NOMO-1 treated with dmso at 0.1 percent for 144 hours (cell line): ENCODE measurements around the gene SLC2A9.

Experiments used
- DNase-seq: peaks from one replicate; lab custom pipeline; 2025; ENCODE audit not compliant: unreplicated experiment; lab: John Stamatoyannopoulos, UW

Gene SLC2A9

DNA sequence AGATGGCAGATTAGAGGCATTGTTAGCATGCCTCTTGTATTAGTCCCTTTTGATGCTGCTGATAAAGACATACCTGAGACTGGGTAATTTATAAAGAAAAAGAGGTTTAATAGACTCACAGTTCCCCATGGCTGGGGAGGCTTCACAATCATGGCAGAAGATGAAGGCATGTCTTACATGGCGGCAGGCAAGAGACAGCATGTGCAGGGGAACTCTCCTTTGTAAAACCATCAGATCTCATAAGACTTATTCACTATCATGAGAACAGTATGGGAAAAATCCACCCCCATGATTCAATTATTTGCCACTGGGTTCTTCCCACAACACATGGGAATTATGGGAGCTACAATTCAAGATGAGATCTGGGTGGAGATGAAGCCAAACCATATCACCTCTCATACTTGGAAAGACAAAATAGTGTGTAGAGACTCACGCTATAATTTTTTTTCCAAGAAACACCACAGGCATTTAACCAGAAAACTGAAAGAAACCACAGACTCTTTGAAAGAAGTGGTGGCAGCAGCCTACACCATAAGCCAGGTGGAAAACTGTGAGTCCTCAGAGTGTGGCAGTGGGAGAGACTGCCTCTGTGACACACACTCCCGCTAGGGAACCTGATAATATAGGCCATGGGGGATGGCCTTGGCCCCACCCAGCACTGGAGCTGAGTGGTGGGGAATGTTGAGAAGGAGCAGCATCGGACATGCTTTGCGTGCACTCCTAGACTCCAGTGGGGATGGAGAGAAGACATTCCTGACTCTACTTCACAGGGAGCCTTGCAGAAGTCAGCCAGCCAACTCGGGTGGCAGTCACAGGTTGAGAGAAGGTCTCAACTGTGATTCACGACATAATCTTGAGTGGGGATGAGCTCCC lies 51.5 kb downstream of the SLC2A9 start:
- no peak for DNase-seq

GRCh38 chr4:9968472-9968871 lies 52.8 kb downstream of the SLC2A9 start:
- DNase-seq: no peak

DNA sequence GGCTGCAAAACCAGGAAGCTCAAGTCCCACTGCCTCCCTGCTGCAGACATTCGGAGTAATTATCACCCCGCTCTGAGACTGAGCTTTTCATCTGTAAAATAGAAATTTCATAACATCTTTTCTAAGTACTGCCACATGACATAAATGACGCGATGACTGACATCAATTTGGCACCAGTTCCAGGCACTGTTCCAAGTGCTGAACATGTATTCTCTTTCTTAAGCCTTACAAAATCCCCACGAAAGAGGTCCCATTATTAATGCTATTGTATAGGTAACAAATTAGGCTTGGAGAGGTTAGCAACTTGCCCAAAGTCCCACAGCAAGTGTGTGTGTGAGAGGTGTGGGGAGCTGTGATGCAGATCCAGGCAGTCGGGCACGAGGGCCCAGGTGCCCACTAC lies 56.4 kb downstream of the SLC2A9 start:
- DNase-seq: no peak

DNA sequence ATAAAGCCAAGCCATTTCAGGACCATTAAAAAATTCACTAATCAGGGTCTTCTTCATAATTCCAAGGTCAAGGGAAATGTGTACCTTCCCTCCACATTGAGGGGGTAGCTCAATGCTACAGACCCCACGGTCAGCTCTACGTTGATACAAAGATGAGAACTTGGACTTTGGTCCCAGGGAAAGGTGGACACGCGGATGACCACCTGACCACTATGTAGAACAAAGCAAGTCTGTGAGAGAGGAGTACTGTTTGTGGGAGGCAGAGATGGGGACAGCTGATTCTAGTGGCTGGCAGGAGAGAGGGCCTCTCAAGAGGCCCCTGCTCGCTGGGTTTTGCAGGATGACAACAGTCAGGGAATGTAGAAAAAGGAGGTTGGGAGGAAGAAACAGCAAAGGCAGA lies 58.0 kb downstream of the SLC2A9 start:
- DNase-seq: no peak

GRCh38 chr4:9962611-9963314 lies 58.5 kb downstream of the SLC2A9 start:
- DNase-seq: no peak

DNA sequence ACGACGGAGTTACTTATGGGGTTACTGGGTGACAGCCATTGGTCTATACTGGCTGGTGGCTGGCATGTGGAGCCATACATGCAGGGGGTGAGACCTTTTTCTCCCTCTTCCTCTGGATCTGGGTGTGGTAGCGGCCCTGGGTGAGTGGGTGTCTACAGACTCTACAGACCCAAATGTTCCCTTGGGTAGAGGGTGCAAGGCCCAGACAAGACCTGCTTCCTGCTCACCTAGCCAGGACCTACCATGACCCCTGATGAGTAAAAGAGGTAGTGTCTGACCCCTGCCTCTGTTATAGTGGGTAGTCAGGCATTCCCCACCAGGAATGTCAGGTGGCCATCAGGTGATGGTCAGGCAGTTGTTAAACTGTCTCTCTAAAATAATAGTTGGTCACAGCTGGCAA lies 66.8 kb downstream of the SLC2A9 start:
- no peak for DNase-seq

GRCh38 chr4:9953089-9953488 lies 68.2 kb downstream of the SLC2A9 start:
- no peak for DNase-seq

DNA sequence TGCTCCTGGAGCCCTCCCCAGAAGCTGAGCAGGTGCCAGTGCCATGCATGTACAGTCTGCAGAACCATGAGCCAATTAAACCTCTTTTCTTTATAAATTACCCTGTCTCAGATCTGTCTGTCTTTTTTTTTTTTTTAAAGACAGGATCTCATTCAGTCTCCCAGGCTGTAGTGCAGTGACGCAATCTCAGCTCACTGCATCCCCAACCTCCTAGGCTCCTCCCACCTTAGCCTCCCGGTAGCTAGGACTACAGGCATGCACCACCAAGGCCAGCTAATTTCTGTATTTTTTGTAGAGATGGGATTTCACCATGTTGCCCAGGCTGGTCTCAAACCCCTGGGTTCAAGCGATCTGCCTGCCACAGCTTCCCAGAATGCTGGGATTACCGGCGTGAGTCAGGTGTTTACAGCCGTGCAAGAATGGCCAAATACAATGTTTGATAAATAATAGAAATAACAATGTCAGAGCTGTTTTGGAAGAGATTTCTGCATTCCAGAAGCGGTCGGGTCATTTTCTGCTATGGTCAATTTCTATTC lies 68.8 kb downstream of the SLC2A9 start:
- DNase-seq: no peak

DNA sequence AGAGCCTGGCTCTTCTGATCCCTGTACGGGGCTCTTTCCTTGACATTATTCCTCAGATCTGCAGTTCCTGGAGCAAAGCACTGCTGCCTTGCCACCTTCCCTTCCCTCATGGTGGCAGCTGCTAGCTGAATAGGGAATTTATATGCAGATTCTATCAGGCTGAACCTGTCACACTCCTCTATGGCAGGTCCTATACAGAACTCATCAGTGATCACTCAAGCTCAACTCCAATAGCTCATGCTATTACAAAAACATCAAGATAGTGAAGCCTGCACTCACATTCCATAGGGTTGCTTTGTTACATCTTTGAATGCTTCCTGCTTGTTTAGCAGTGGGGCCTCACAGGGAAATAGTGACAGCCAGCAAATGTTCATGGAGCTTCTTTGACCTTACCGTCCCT lies 71.7 kb downstream of the SLC2A9 start:
- no peak for DNase-seq

- DNase-seq: no peak
These were observed 73.9 kb downstream of the SLC2A9 start for GRCh38 chr4:9947168-9948062.

DNA sequence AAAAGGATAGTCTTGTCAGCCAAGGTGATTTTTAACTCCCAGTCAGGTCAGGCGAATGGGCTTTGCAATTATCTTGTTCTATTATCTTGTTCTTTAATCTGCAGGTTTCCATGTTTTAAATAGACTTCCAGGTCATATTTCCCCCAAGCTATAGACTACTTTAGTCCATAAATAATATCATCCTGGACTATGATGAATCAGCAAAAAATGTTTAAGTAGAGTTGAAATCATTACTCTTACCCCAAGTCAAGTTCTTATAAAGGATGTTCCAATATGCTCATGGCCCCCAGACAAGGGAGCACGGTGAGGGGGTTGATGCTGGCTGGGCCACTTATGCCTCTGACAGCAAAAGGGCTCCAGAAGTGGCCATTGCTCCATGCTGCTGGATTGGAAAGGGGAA lies 75.1 kb downstream of the SLC2A9 start:
- DNase-seq: no peak

DNA sequence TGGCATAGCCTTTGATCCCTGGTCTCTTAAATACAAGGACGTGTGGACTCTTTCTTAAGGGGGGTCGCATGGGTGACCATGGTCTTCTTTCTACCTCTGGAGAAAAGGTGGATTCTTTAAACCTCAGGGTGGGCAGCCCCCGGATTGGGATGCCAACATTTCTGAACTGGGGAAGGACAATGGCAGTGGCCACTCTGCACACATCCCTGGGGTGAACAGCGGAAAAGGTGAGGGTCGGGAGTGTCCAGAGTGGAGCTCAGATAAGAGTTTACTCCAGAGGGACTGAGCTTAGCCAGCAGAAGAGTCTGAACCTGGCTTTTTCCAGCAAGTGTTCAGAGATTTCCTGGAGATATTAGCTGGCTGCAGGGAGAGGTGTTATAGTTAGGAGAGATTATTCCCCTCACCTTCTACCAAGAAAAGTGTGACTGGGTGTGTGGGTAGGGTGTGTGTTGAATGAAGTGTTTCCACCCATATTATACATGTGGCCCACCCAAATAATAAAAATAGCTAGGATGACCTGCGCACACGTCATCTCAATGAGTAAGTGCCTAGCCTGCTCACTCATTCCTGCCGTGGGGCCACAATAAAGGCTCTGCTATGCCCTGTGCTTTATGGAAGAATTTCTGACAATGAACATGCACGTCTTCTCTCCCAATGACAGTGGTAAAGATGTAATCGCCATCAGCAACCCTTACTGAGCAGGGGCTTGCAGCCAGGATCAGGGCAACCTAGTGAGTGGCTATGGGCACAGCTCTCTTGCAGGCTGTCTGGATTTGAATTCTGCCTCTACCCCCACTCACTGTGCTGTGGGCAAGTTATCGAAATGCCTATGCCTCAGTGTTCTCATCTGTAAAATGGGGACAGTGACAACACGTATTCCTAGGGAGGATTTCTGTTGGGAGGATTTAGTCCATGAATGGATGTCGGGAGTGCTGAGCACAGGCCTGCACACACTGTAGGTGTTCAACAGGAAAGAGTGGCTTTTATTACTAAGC lies 76.6 kb downstream of the SLC2A9 start:
- no peak for DNase-seq

DNA sequence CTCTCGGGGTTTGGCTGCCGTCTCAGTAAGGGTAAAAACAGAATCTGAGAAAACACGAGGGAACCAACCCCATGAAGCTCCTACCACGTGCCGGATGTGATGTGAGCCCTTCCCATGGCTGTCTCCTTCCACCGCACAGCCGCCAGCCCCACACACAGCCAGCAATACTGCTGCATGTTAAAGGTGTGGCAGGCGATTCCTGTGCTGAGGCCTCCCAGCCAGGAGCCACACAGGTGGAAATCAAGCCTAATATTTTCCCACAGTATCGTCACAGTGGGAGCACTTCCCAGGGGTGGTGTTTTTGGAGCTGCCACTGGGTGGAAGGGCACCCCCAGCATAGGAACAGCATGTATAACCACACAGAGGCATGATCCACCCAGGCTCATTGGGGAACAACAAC lies 77.5 kb downstream of the SLC2A9 start:
- no peak for DNase-seq

- no peak for DNase-seq
These were observed 78.2 kb downstream of the SLC2A9 start for GRCh38 chr4:9942921-9943600.

GRCh38 chr4:9942139-9942538 lies 79.2 kb downstream of the SLC2A9 start:
- DNase-seq: no peak

DNA sequence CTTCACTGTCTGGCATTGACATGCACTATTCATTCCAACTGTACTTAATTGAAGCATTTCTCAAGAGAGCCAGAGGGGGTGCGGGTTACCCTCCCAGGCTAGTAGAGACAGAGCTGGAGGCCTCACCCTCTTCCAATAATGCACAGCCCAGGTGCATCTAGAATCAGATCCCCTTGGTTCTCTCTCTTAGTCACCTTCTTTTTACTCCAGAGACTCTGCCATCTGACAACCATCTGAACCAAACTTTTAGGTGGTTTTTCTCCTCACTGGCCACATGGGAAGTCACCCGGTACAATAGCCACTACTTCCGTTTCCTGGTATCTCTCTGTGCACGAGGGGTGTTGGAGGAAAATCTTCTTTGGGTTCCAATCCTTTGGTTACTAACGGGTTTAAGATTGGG lies 81.3 kb downstream of the SLC2A9 start:
- DNase-seq: no peak

DNA sequence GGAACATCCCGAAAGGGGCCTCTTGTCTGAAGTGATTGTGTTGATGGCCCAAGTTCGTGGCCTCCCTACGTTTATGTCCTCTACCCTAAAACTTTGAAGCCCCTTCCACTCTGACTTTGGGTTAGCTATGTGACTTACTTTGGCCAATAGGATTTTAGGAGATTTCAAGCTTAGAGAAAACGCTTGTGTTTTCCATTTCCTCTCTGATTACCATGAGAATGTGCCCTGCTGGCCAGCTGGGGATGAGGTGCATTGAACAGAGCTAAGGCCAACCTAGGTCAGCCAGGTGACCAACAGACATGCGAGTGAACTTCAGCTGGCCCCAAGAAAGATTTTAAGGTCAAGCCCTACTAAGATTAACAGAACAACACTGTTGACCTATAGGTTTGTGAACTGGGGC lies 82.4 kb downstream of the SLC2A9 start:
- DNase-seq: no peak

DNA sequence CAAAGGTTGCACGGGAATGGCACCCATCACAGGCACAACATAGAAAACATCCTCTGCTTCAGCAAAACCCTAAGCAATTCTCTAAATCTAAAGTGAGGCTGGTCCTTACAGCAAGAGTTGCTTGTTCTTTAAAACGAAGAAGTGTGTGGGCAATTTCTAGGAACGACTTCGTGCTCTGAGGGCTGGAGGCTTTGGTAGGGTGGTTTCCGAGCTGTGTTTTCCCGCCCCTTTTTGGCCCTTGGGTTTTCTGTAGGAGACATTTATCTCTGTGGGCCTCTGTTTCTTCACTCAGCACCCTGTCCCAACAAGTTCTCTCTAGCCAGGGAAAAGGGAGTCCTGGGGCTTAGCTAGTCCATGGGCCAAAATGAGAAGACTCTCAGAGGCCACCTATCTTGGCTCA lies 84.2 kb downstream of the SLC2A9 start:
- DNase-seq: no peak

- DNase-seq: no peak
These were observed 85.1 kb downstream of the SLC2A9 start for GRCh38 chr4:9936129-9936644.
